Naive thymus-derived CD4-positive, alpha-beta T cell (primary cell): ENCODE results near the gene ZNF609. TPM values are rescaled to one million over a fixed set of nuclear protein-coding genes. Genes with fewer than 3 reads are reported as not detected.

Source experiments
- ATAC-seq: fragments of 150-1000 bp; cut with Tn5 transposase; 2 replicates; pipeline ENCODE4 v1.10.0; 2021; ENCODE audit warnings: mild to moderate bottlenecking, moderate library complexity
- CTCF ChIA-PET: fragments of 350-600 bp; sonication (Branson Sonifier 250); formaldehyde crosslinking; loops from one replicate; lab custom pipeline; 2021; ENCODE audit warnings: antibody characterized with exemption; lab: Charles Lee
- POLR2A ChIA-PET: fragments of 350-600 bp; sonication (Branson Sonifier 250); formaldehyde crosslinking; loops from one replicate; lab custom pipeline; 2021; ENCODE audit warnings: antibody characterized with exemption, inconsistent platforms; lab: Charles Lee
- DNase-seq, 9 donors: peaks; one replicate each; pipeline versions ENCODE4 v3.0.0 to v3.0.0-alpha.2; 2020 to 2022; ENCODE audit warnings: mixed read lengths in 1 of 9
- H3K27ac ChIP-seq: one replicate; pipeline ENCODE4 v1.7.0; 2013; ENCODE audit warnings: mild to moderate bottlenecking, low read depth, low read length, moderate library complexity
- H3K27me3 ChIP-seq, 2 donors: one replicate each; pipeline ENCODE4 v1.7.0; 2013; ENCODE audit warnings: low read length in 2 of 2, mild to moderate bottlenecking in 2 of 2, moderate library complexity in 2 of 2; ENCODE audit not compliant: control insufficient read depth in 2 of 2, insufficient read depth in 2 of 2
- H3K36me3 ChIP-seq, 3 experiments: 1 replicate in 2 of 3; 2 replicates in 1 of 3; pipeline ENCODE4 v1.7.0; 2013; ENCODE audit warnings: low read length in 3 of 3, mild to moderate bottlenecking in 3 of 3, moderate library complexity in 1 of 3; ENCODE audit not compliant: insufficient read depth in 3 of 3, control insufficient read depth in 2 of 3
- H3K4me1 ChIP-seq, 2 donors: one replicate each; pipeline ENCODE4 v1.7.0; 2013; ENCODE audit warnings: low read length in 2 of 2, mild to moderate bottlenecking in 2 of 2, moderate library complexity in 1 of 2; ENCODE audit not compliant: control insufficient read depth in 2 of 2, insufficient read depth in 2 of 2
- H3K4me3 ChIP-seq: 2 replicates; pipeline ENCODE4 v1.7.0; 2013; ENCODE audit warnings: mild to moderate bottlenecking, low read length
- H3K9me3 ChIP-seq, 3 experiments: 1 replicate in 2 of 3; 2 replicates in 1 of 3; pipeline ENCODE4 v1.7.0; 2013; ENCODE audit warnings: low read length in 3 of 3; ENCODE audit not compliant: control insufficient read depth in 2 of 3
- H3K27ac Mint-ChIP-seq, 9 donors: one replicate each; pipeline ENCODE4 v1.8.0; 2020 to 2022; ENCODE audit warnings: mixed read lengths in 9 of 9, mild to moderate bottlenecking in 8 of 9, moderate library complexity in 5 of 9, inconsistent platforms in 2 of 9
- H3K27me3 Mint-ChIP-seq, 5 donors: one replicate each; pipeline ENCODE4 v1.8.0; 2021 to 2022; ENCODE audit warnings: mixed read lengths in 5 of 5, mild to moderate bottlenecking in 1 of 5
- H3K36me3 Mint-ChIP-seq, 5 donors: one replicate each; pipeline ENCODE4 v1.8.0; 2020 to 2022; ENCODE audit warnings: mixed read lengths in 5 of 5, mild to moderate bottlenecking in 3 of 5, inconsistent platforms in 1 of 5
- H3K4me1 Mint-ChIP-seq, 7 donors: one replicate each; pipeline ENCODE4 v1.8.0; 2020 to 2022; ENCODE audit warnings: mixed read lengths in 7 of 7, mild to moderate bottlenecking in 3 of 7, inconsistent platforms in 1 of 7
- H3K4me3 Mint-ChIP-seq, 10 donors: one replicate each; pipeline ENCODE4 v1.8.0; 2020 to 2022; ENCODE audit warnings: mild to moderate bottlenecking in 10 of 10, mixed read lengths in 10 of 10, moderate library complexity in 6 of 10, inconsistent platforms in 2 of 10
- H3K9me3 Mint-ChIP-seq, 11 donors: one replicate each; pipeline ENCODE4 v1.8.0; 2020 to 2022; ENCODE audit warnings: mixed read lengths in 11 of 11, mild to moderate bottlenecking in 4 of 11, inconsistent platforms in 1 of 11, moderate library complexity in 1 of 11
- intact Hi-C, 2 donors: fragments of 100-400 bp; cut with micrococcal nuclease; formaldehyde crosslinking; loops; one replicate each; pipeline ENCODE4 v1.15.1; 2023
- polyA plus RNA-seq, 2 donors: library from polyadenylated mRNA; unstranded; fragments of 300-500 nt; fragmentation: Illumina TruSeq; gene quantifications; one replicate each; pipeline ENCODE4 v1.2.3, GENCODE V29; 2021
- total RNA-seq, 6 experiments: library from RNA in 5 of 6; stranded (reverse) in 5 of 6; gene quantifications; 1 replicate in 5 of 6; 2 replicates in 1 of 6; pipeline ENCODE4 v1.2.3 and lab custom pipeline; 2021 to 2026

Gene ZNF609
- total and polyA plus RNA-seq, 7 experiments from 2014 or later: 10.1 to 89.1 (median 71.9) TPM

DNA sequence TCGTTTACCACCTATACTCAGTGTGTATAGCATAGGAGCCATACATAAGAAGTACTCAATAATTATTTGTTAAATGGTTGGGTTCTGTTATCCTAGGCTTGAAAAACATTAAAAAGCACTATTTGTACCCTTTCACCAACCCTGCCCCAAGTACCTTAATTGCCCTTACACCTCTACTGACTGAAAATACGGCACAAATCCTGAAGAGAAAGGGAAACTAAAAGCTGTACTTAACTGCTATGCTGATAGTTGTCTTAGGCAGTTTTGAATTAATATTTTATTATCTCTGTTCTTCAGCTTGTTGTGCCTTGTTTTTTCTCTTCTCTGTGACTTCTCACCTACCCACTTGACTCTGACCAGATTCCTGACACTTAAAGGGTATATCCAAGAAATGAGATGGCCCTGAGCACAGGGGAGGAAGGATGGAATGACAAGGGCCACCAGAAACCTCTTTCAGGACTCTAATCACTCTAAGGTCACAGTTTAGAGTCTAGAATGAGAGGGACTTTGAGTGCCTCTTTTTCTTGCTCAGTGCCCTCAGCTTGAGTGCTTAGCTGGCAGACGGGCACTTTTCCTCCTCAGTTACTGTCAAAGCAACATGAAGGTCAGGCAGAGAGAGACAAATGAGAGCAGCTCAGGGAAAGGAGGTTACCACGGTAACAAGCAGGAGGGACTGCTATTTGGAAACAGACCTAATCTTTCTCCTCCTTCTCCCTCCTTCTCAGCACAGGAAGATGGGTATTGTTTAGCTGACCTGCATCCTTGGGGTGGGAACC lies 136.5 kb downstream of the ZNF609 start:
- CTCF ChIA-PET: interaction anchor here (0.6 to 1.7 kb wide), 6 partner anchors 51 to 377 kb away, joined by 3 to 7 read pairs (median 4); no protein-coding TSS in a partner anchor
- Mint-ChIP-seq H3K36me3 (peaks cover 0 to 11% (median 6%) of the 10 kb centered on the region in 5 donors), H3K9me3 (no peaks in the 10 kb centered on the region), H3K4me1 (peaks cover 41 to 84% (median 69%) of the 10 kb centered on the region in 7 donors), H3K4me3 (peak overlapping the region; percentile 77 to 92 (median 87)), H3K27ac (peak overlapping the region; percentile 89 to 99 (median 94)), H3K27me3 (no peaks in the 10 kb centered on the region)
- no peaks in the 10 kb centered on the region for H3K36me3 ChIP-seq
- no peaks in the 10 kb centered on the region for H3K27me3 ChIP-seq
- H3K4me3 ChIP-seq: peak overlapping the region; percentile 47
- POLR2A ChIA-PET: interaction anchor here (0.6 to 3.7 kb wide), 12 partner anchors 9 to 244 kb away, joined by 3 to 25 read pairs (median 4); no protein-coding TSS in a partner anchor
- no peaks in the 10 kb centered on the region for H3K9me3 ChIP-seq
- peak; percentile 81 for ATAC-seq
- intact Hi-C loops: loop anchor here (1.0 to 5.0 kb wide), 5 partner anchors 14 to 40 kb away; no protein-coding TSS in a partner anchor
- peak in 6 of 9 donors; percentile 51 to 68 (median 62) for DNase-seq
- peak overlapping the region; percentile 73 for H3K27ac ChIP-seq
- peaks cover 6 to 41% of the 10 kb centered on the region in 2 donors for H3K4me1 ChIP-seq

DNA sequence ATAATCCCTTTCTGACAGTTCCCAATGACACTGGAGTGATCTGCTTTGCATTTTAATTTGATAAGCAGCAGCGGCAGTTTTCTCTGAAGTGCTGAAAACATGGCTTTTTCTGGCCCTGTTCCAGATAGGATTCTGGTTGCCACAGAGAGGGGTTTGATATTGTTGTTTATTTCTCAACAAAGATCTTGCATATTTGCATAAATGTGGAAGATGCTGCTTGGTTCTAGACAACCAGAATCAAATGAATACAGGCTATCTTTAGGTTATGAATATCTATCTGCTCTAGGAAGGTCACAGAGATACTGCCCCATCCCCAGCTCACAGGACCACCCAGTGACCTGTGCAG lies 137.1 kb downstream of the ZNF609 start:
- Mint-ChIP-seq H3K4me3 (peak overlapping the region; percentile 77 to 92 (median 87)), H3K27me3 (no peaks in the 10 kb centered on the region), H3K4me1 (peaks cover 45 to 90% (median 75%) of the 10 kb centered on the region in 7 donors), H3K36me3 (peaks cover 0 to 11% (median 6%) of the 10 kb centered on the region in 5 donors), H3K27ac (peak overlapping the region; percentile 89 to 99 (median 94)), H3K9me3 (no peaks in the 10 kb centered on the region)
- Histone ChIP-seq H3K36me3 (no peaks in the 10 kb centered on the region), H3K27me3 (no peaks in the 10 kb centered on the region), H3K4me3 (peak overlapping the region; percentile 47), H3K9me3 (no peaks in the 10 kb centered on the region), H3K4me1 (peaks cover 12 to 47% of the 10 kb centered on the region in 2 donors), H3K27ac (peak overlapping the region; percentile 73)
- intact Hi-C loops: loop anchor here (2.0 to 5.0 kb wide), 4 partner anchors 13 to 40 kb away; no protein-coding TSS in a partner anchor
- ATAC-seq: peak; percentile 46
- POLR2A ChIA-PET: interaction anchor here (0.6 to 3.7 kb wide), 6 partner anchors 10 to 166 kb away, joined by 3 to 25 read pairs (median 4); no protein-coding TSS in a partner anchor
- peak in 4 of 9 donors; percentile 39 to 68 (median 58) for DNase-seq
- CTCF ChIA-PET: interaction anchor here (1.7 kb wide), 1 partner anchor 56 kb away, joined by 7 read pairs; no protein-coding TSS in a partner anchor

DNA sequence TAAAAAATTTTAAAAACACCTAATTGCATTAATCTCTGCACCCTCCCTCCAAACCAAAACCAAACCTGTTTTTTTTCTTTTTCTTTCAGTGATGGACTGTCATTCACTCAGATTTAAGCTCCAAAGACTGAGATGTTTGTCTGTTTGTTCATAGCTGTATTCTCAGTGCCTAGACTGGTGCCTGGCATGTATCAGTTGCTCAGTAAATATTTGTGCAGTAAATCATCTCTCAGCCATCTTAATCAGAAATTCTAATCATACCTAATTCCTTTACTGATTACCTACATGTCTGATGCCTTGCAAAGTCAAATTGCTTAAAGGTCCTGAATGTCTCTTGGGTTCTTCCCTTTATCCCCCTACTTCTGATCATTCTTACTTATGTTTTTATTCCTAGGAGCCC lies 138.8 kb downstream of the ZNF609 start:
- Mint-ChIP-seq H3K4me1 (peaks cover 50 to 95% (median 81%) of the 10 kb centered on the region in 7 donors), H3K27me3 (no peaks in the 10 kb centered on the region), H3K4me3 (peak overlapping the region in 8 of 10 donors; percentile 37 to 84 (median 56)), H3K27ac (peak overlapping the region in 8 of 9 donors; percentile 63 to 94 (median 87)), H3K9me3 (no peaks in the 10 kb centered on the region), H3K36me3 (peaks cover 0 to 8% (median 4%) of the 10 kb centered on the region in 5 donors)
- ChIA-PET CTCF (no interaction called here), POLR2A (interaction anchor here (1.0 kb wide), 1 partner anchor 14 kb away, joined by 3 read pairs; no protein-coding TSS in a partner anchor)
- H3K9me3 ChIP-seq: no peaks in the 10 kb centered on the region
- H3K36me3 ChIP-seq: no peaks in the 10 kb centered on the region
- intact Hi-C loops: loop anchor here (5.0 kb wide), 2 partner anchors 33 to 38 kb away; no protein-coding TSS in a partner anchor
- H3K4me3 ChIP-seq: no peak overlapping the region
- H3K27ac ChIP-seq: peak overlapping the region; percentile 53
- H3K4me1 ChIP-seq: peaks cover 12 to 62% of the 10 kb centered on the region in 2 donors
- DNase-seq: no peak
- no peak for ATAC-seq
- H3K27me3 ChIP-seq: no peaks in the 10 kb centered on the region

DNA sequence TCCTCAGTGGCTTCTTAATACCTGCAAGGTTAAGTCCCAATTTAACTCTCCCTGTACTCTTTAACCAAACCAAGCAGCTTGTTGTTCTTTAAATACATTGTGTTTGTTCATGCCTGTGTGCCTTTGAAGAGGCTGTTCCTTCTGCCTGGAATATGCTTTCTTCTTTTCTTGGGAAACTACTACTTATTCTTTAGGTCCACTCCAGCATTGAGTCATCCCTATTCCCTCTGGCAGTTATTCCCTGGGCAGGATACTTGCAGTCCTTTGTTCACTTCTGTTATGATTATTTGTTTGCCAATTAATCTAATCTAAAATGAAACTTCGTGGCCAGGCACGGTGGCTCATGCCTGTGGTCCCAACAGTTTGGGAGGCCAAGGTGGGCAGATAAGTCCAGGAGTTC lies 139.3 kb downstream of the ZNF609 start:
- no peak for DNase-seq
- Histone ChIP-seq H3K9me3 (no peaks in the 10 kb centered on the region), H3K36me3 (no peaks in the 10 kb centered on the region), H3K27me3 (no peaks in the 10 kb centered on the region), H3K4me1 (peaks cover 12 to 63% of the 10 kb centered on the region in 2 donors), H3K27ac (peak overlapping the region; percentile 53), H3K4me3 (no peak overlapping the region)
- intact Hi-C loops: loop anchor here (5.0 kb wide), 2 partner anchors 33 to 38 kb away; no protein-coding TSS in a partner anchor
- peaks cover 53 to 94% (median 82%) of the 10 kb centered on the region in 7 donors for H3K4me1 Mint-ChIP-seq
- CTCF ChIA-PET: no interaction called here
- peaks cover 0 to 8% (median 4%) of the 10 kb centered on the region in 5 donors for H3K36me3 Mint-ChIP-seq
- H3K27me3 Mint-ChIP-seq: no peaks in the 10 kb centered on the region
- peak overlapping the region; percentile 18 to 94 (median 84) for H3K27ac Mint-ChIP-seq
- POLR2A ChIA-PET: interaction anchor here (1.0 kb wide), 1 partner anchor 15 kb away, joined by 3 read pairs; no protein-coding TSS in a partner anchor
- H3K9me3 Mint-ChIP-seq: no peaks in the 10 kb centered on the region
- ATAC-seq: no peak
- H3K4me3 Mint-ChIP-seq: peak overlapping the region in 9 of 10 donors; percentile 37 to 84 (median 54)

DNA sequence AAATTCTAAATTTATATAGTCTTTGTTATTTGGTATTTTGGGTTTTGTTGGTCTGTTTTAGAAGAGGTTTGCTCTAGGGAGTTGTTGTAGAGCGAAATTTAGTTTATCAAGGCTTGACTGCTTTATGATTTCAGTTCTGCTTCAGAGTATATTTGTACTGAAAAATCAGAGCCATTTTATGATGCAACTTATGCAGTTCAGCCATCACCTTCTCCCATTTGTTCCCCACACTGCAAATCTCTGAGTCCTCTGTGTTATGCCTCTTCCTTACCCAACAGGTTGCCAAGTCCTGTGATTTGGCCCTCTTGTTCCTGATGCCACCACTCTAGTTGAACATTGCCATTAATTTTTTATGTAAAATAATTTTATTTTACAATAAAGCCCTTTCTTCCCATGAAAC lies 140.4 kb downstream of the ZNF609 start:
- Mint-ChIP-seq H3K27me3 (no peaks in the 10 kb centered on the region), H3K36me3 (peaks cover 0 to 8% (median 4%) of the 10 kb centered on the region in 5 donors), H3K4me3 (peak overlapping the region in 7 of 10 donors; percentile 10 to 65 (median 48)), H3K9me3 (no peaks in the 10 kb centered on the region), H3K4me1 (peaks cover 56 to 93% (median 82%) of the 10 kb centered on the region in 7 donors), H3K27ac (peak overlapping the region in 8 of 9 donors; percentile 28 to 94 (median 84))
- Histone ChIP-seq H3K9me3 (no peaks in the 10 kb centered on the region), H3K27me3 (no peaks in the 10 kb centered on the region), H3K27ac (peak overlapping the region; percentile 25), H3K36me3 (no peaks in the 10 kb centered on the region), H3K4me3 (no peak overlapping the region), H3K4me1 (peaks cover 12 to 63% of the 10 kb centered on the region in 2 donors)
- ChIA-PET CTCF (no interaction called here), POLR2A (interaction anchor here (1.2 kb wide), 1 partner anchor 17 kb away, joined by 3 read pairs; no protein-coding TSS in a partner anchor)
- ATAC-seq: no peak
- DNase-seq: no peak
- intact Hi-C loops: no loop called here

DNA sequence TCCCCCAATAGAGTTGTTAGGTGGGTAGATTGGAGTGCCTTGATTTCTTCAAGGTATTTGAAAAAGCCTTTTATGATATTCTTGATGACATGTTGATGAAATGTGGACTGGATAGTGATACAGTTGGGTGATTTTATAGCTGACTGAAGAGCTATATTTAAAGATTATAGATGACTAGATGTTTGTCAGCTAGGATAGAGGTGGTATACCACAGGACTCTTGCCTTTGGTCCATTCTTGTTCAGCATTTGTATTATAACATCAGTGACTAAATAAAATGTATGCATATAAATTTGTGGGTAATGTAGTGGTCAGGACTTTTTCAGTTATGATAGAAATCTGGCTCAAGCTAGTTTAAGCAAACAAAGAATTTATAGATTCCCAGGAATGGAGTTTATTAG lies 143.9 kb downstream of the ZNF609 start:
- intact Hi-C loops: loop anchor here in 1 of 2 donors (2.0 kb wide), 1 partner anchor 14 kb away; no protein-coding TSS in a partner anchor
- Histone ChIP-seq H3K9me3 (no peaks in the 10 kb centered on the region), H3K27ac (no peak overlapping the region), H3K4me1 (peaks cover 9 to 37% of the 10 kb centered on the region in 2 donors), H3K27me3 (no peaks in the 10 kb centered on the region), H3K4me3 (no peak overlapping the region), H3K36me3 (no peaks in the 10 kb centered on the region)
- no peak for DNase-seq
- no peaks in the 10 kb centered on the region for H3K27me3 Mint-ChIP-seq
- H3K27ac Mint-ChIP-seq: peak overlapping the region in 8 of 9 donors; percentile 60 to 94 (median 83)
- no peak for ATAC-seq
- POLR2A ChIA-PET: no interaction called here
- H3K36me3 Mint-ChIP-seq: peaks cover 0 to 11% (median 4%) of the 10 kb centered on the region in 5 donors
- H3K9me3 Mint-ChIP-seq: no peaks in the 10 kb centered on the region
- peaks cover 40 to 75% (median 60%) of the 10 kb centered on the region in 7 donors for H3K4me1 Mint-ChIP-seq
- CTCF ChIA-PET: no interaction called here
- H3K4me3 Mint-ChIP-seq: peak overlapping the region in 3 of 10 donors; percentile 17 to 66 (median 46)
